Measurements from ENCODE around the gene OGDHL. TPM values are rescaled to one million over a fixed set of nuclear protein-coding genes. Genes with fewer than 3 reads are reported as not detected.

Gene OGDHL
- total RNA-seq, 1 experiment from 2014 or later = 2.6 TPM

DNA sequence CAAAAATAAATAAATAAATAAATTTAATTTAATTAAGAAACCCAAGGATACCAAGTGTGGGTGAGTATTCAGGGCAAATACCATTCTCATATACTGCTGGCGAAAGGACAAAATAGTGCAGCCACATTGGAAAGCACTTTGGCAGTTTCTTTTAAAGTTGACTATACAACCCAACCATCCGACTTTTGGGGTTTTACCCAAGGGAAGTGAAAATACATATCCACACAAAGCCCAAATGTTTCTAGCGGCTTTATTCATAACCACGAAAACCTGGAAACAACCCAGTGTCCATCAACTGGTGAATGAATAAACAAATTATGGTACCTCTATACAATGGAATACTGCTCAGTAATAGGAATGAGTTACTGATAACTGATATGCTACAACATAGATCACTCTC is 36.2 kb upstream of the OGDHL start:
- Histone ChIP-seq H3K4me2 (ENCODE audit: low read length) (no peak overlapping the region), H3K36me3 (ENCODE audit: low read depth, low read length) (no peaks in the 10 kb centered on the region), H3K4me3 (ENCODE audit: low read length) (no peak overlapping the region), H3K9me2 (replicated peaks; ENCODE audit: low read length) (no peaks in the 10 kb centered on the region), H3K79me2 (ENCODE audit: low read length) (no peaks in the 10 kb centered on the region), H2AFZ (ENCODE audit: low read length) (no peak overlapping the region), H3F3A (ENCODE audit: low read length, unreplicated experiment) (no peaks in the 10 kb centered on the region), H3K9ac (ENCODE audit: low read length) (no peak overlapping the region), H3K27me3 (ENCODE audit: low read length) (peaks cover 54% of the 10 kb centered on the region), H3K4me1 (ENCODE audit: insufficient read depth, low read length) (no peaks in the 10 kb centered on the region), H3K27ac (ENCODE audit: low read length) (no peak overlapping the region), H4K20me1 (ENCODE audit: low read length) (no peaks in the 10 kb centered on the region), H3K9me3 (ENCODE audit: low read length) (no peaks in the 10 kb centered on the region)
- ChIA-PET POLR2A (ENCODE audit: unreplicated experiment) (no interaction called here), CTCF (no interaction called here)
- ATAC-seq (no peak), DNase-seq (no peak)
- no peak for TF ChIP-seq EZH2phosphoT487 (IDR thresholded peaks at IDR 0.05; ENCODE audit: borderline replicate concordance, low read length)
- TF ChIP-seq EZH2 (IDR thresholded peaks at IDR 0.05; ENCODE audit: low read length, unreplicated experiment) = no peak
- TF ChIP-seq, protein P1, sequence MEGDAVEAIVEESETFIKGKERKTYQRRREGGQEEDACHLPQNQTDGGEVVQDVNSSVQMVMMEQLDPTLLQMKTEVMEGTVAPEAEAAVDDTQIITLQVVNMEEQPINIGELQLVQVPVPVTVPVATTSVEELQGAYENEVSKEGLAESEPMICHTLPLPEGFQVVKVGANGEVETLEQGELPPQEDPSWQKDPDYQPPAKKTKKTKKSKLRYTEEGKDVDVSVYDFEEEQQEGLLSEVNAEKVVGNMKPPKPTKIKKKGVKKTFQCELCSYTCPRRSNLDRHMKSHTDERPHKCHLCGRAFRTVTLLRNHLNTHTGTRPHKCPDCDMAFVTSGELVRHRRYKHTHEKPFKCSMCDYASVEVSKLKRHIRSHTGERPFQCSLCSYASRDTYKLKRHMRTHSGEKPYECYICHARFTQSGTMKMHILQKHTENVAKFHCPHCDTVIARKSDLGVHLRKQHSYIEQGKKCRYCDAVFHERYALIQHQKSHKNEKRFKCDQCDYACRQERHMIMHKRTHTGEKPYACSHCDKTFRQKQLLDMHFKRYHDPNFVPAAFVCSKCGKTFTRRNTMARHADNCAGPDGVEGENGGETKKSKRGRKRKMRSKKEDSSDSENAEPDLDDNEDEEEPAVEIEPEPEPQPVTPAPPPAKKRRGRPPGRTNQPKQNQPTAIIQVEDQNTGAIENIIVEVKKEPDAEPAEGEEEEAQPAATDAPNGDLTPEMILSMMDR (conservative IDR thresholded peaks at IDR 0.05; ENCODE audit: low read depth, low read length) = no peak
- intact Hi-C loops (cut with micrococcal nuclease) = no loop called here
- no TSS peak for BruUV-seq (replicated peaks)

DNA sequence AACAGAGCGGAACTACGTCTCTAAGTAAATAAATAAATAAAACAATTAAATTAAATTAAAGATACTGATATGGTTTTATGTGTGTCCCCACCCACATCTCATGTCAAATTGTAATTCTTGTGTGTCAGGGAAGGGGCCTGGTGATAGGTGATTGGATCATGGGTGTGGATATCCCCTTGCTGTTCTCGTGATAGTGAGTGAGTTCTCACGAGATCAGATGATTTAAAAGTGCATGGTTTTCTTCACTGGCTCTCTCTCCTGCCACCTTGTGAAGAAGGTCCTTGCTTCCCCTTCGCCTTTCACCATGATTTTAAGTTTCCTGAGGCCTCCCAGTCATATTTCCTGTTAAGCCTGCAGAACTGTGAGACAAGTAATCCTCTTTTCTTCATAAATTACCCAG is 29.0 kb upstream of the OGDHL start:
- Histone ChIP-seq H3K4me3 (ENCODE audit: low read length) (no peak overlapping the region), H3K27ac (ENCODE audit: low read length) (no peak overlapping the region), H3K36me3 (ENCODE audit: low read depth, low read length) (no peaks in the 10 kb centered on the region), H3K79me2 (ENCODE audit: low read length) (no peaks in the 10 kb centered on the region), H3K9me2 (replicated peaks; ENCODE audit: low read length) (no peaks in the 10 kb centered on the region), H3K9ac (ENCODE audit: low read length) (no peak overlapping the region), H4K20me1 (ENCODE audit: low read length) (no peaks in the 10 kb centered on the region), H3K9me3 (ENCODE audit: low read length) (no peaks in the 10 kb centered on the region), H3F3A (ENCODE audit: low read length, unreplicated experiment) (no peaks in the 10 kb centered on the region), H3K4me2 (ENCODE audit: low read length) (no peak overlapping the region), H2AFZ (ENCODE audit: low read length) (no peak overlapping the region), H3K27me3 (ENCODE audit: low read length) (peaks cover 42% of the 10 kb centered on the region), H3K4me1 (ENCODE audit: insufficient read depth, low read length) (no peaks in the 10 kb centered on the region)
- DNase-seq (no peak), ATAC-seq (no peak)
- TF ChIP-seq EZH2 (IDR thresholded peaks at IDR 0.05; ENCODE audit: low read length, unreplicated experiment) = no peak
- TF ChIP-seq, protein P1 (conservative IDR thresholded peaks at IDR 0.05; ENCODE audit: low read depth, low read length) = no peak
- POLR2A ChIA-PET (ENCODE audit: unreplicated experiment) = no interaction called here
- CTCF ChIA-PET = no interaction called here
- intact Hi-C loops (cut with micrococcal nuclease) = no loop called here
- BruUV-seq (replicated peaks) = no TSS peak

DNA sequence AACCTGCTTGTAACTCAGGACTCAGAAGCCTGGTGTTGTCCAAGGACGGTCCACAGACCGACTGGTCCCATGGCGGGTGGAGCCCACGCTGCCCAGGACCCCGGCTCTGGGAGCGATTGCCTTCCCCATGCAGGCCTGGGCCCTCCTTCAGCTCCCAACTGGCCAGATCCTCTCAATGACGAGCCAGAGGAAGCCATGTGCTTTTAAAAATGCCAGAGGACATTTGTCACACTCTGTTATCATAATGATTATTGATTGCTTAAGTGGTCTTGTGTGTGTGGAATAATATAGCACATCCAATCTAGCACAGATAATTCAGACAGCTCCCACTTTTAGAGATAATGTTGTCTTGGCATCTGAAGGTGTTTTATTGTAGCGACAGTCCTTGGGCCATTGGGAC is 22.6 kb upstream of the OGDHL start:
- Histone ChIP-seq H3K36me3 (ENCODE audit: low read depth, low read length) (no peaks in the 10 kb centered on the region), H3F3A (ENCODE audit: low read length, unreplicated experiment) (no peaks in the 10 kb centered on the region), H3K27me3 (ENCODE audit: low read length) (peaks cover 58% of the 10 kb centered on the region), H3K4me1 (ENCODE audit: insufficient read depth, low read length) (no peaks in the 10 kb centered on the region), H3K9ac (ENCODE audit: low read length) (no peak overlapping the region), H3K27ac (ENCODE audit: low read length) (no peak overlapping the region), H3K9me2 (replicated peaks; ENCODE audit: low read length) (no peaks in the 10 kb centered on the region), H3K4me3 (ENCODE audit: low read length) (no peak overlapping the region), H3K4me2 (ENCODE audit: low read length) (no peak overlapping the region), H3K9me3 (ENCODE audit: low read length) (no peaks in the 10 kb centered on the region), H4K20me1 (ENCODE audit: low read length) (no peaks in the 10 kb centered on the region), H2AFZ (ENCODE audit: low read length) (no peak overlapping the region), H3K79me2 (ENCODE audit: low read length) (no peaks in the 10 kb centered on the region)
- ATAC-seq (no peak), DNase-seq (no peak)
- TF ChIP-seq EZH2 (IDR thresholded peaks at IDR 0.05; ENCODE audit: low read length, unreplicated experiment) (no peak), EZH2phosphoT487 (IDR thresholded peaks at IDR 0.05; ENCODE audit: borderline replicate concordance, low read length) (no peak)
- TF ChIP-seq, protein P1 (conservative IDR thresholded peaks at IDR 0.05; ENCODE audit: low read depth, low read length) = no peak
- ChIA-PET CTCF (no interaction called here), POLR2A (ENCODE audit: unreplicated experiment) (no interaction called here)
- BruUV-seq (replicated peaks) = no TSS peak
- intact Hi-C loops (cut with micrococcal nuclease) = no loop called here
